Activated T-cell treated with anti-CD3 and anti-CD28 coated beads, Interleukin-2, amount 50 U/mL, for 24 hours (primary cell): ENCODE data around the gene CAMKK2.
"Not testable (repeated sequence)": the region's sequence is repeated elsewhere in the genome, so short reads cannot be mapped to it uniquely, and the experiment has no call there.

Experiments used
- DNase-seq: peaks from one replicate; pipeline ENCODE4 v3.0.0-alpha.2; 2020
- H3K27ac Mint-ChIP-seq: 2 replicates; pipeline ENCODE4 v1.8.0; 2020; ENCODE audit warnings: mild to moderate bottlenecking, mixed read lengths
- H3K27me3 Mint-ChIP-seq: 2 replicates; pipeline ENCODE4 v1.8.0; 2020; ENCODE audit warnings: mixed read lengths
- H3K36me3 Mint-ChIP-seq: 2 replicates; pipeline ENCODE4 v1.8.0; 2020; ENCODE audit warnings: low read depth, mixed read lengths
- H3K4me1 Mint-ChIP-seq: 2 replicates; pipeline ENCODE4 v1.8.0; 2020; ENCODE audit warnings: low read depth, mixed read lengths
- H3K4me3 Mint-ChIP-seq: 2 replicates; pipeline ENCODE4 v1.8.0; 2020; ENCODE audit warnings: mild to moderate bottlenecking, moderate library complexity, mixed read lengths
- H3K9me3 Mint-ChIP-seq: 2 replicates; pipeline ENCODE4 v1.8.0; 2020; ENCODE audit warnings: mixed read lengths

The CAMKK2 gene

GRCh38 chr12:121238086-121238485, 58.4 kb downstream of the CAMKK2 start:
- H3K9me3 Mint-ChIP-seq, result no peaks in the 10 kb centered on the region
- no peak for DNase-seq
- no peaks in the 10 kb centered on the region for H3K27me3 Mint-ChIP-seq
- peak overlapping the region; percentile 26 for H3K27ac Mint-ChIP-seq
- H3K4me1 Mint-ChIP-seq, result peaks cover 31% of the 10 kb centered on the region
- H3K36me3 Mint-ChIP-seq, result peaks cover 80% of the 10 kb centered on the region
- H3K4me3 Mint-ChIP-seq, result no peak overlapping the region

- H3K27me3 Mint-ChIP-seq, result no peaks in the 10 kb centered on the region
- H3K9me3 Mint-ChIP-seq, result no peaks in the 10 kb centered on the region
- peak overlapping the region; percentile 57 for H3K27ac Mint-ChIP-seq
- H3K36me3 Mint-ChIP-seq, result peaks cover 85% of the 10 kb centered on the region
- peaks cover 31% of the 10 kb centered on the region for H3K4me1 Mint-ChIP-seq
- DNase-seq, result no peak
- H3K4me3 Mint-ChIP-seq, result no peak overlapping the region
These were observed 59.1 kb downstream of the CAMKK2 start for GRCh38 chr12:121237415-121237814.

GRCh38 chr12:121236776-121237175, 59.7 kb downstream of the CAMKK2 start:
- no peak for DNase-seq
- no peak overlapping the region for H3K27ac Mint-ChIP-seq
- H3K9me3 Mint-ChIP-seq, result no peaks in the 10 kb centered on the region
- peaks cover 87% of the 10 kb centered on the region for H3K36me3 Mint-ChIP-seq
- H3K4me1 Mint-ChIP-seq, result peaks cover 27% of the 10 kb centered on the region
- H3K27me3 Mint-ChIP-seq, result no peaks in the 10 kb centered on the region
- H3K4me3 Mint-ChIP-seq, result no peak overlapping the region

GRCh38 chr12:121233628-121234020, 62.9 kb downstream of the CAMKK2 start:
- peak overlapping the region; percentile 22 for H3K27ac Mint-ChIP-seq
- H3K4me1 Mint-ChIP-seq, result peaks cover 9% of the 10 kb centered on the region
- no peaks in the 10 kb centered on the region for H3K27me3 Mint-ChIP-seq
- no peaks in the 10 kb centered on the region for H3K9me3 Mint-ChIP-seq
- no peak overlapping the region for H3K4me3 Mint-ChIP-seq
- DNase-seq, result no peak
- peaks cover 77% of the 10 kb centered on the region for H3K36me3 Mint-ChIP-seq

GRCh38 chr12:121232977-121233627, 63.4 kb downstream of the CAMKK2 start:
- no peak for DNase-seq
- Mint-ChIP-seq H3K27me3 (no peaks in the 10 kb centered on the region), H3K4me3 (no peak overlapping the region), H3K27ac (peak overlapping the region; percentile 22), H3K9me3 (no peaks in the 10 kb centered on the region), H3K36me3 (peaks cover 79% of the 10 kb centered on the region), H3K4me1 (peaks cover 9% of the 10 kb centered on the region)

DNA sequence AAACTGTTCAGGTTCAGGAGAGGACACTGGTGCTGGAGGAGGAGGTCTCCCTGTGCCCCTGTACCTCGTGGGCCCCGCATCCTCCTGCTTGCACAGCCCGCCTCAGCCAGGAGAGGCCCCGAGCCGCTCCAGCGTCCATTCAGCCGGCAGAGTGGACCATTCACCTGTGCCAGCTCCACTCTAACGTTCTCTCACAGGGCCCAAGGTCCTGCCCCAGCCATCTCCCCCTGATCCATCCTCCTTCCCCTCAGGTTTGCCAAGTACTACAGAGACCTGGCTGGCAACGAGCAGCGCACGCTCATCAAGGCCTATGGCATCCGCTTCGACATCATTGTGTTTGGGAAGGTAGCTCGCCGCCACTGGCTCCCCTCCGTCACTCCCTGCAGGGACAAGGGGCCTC, 64.3 kb downstream of the CAMKK2 start:
- Mint-ChIP-seq H3K9me3 (no peaks in the 10 kb centered on the region), H3K36me3 (peaks cover 77% of the 10 kb centered on the region), H3K27ac (peak overlapping the region; percentile 40), H3K4me3 (no peak overlapping the region), H3K4me1 (peaks cover 9% of the 10 kb centered on the region), H3K27me3 (no peaks in the 10 kb centered on the region)
- no peak for DNase-seq

DNA sequence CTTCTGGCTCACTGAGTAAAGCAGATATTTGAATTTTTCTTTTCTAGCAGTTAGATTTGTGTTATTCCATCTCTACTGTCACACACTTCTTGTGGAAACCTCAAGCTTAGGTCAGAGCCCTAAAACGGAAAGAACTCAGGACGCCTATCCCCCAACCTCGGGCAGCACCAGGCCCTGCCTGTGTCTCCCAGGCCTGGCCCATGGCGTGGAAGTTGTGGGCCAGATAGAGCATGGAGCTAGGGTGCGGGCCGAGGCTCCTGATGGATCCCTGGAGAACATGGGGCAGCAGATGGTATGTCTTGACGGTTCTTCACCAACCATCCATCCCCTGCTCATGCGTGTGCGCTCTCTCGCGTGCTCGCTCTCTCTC, 66.0 kb downstream of the CAMKK2 start:
- H3K4me1 Mint-ChIP-seq, result peaks cover 21% of the 10 kb centered on the region

GRCh38 chr12:121229826-121230537, 66.5 kb downstream of the CAMKK2 start:
- H3K27me3 Mint-ChIP-seq, H3K9me3 Mint-ChIP-seq, H3K4me3 Mint-ChIP-seq: not testable (repeated sequence)
- peaks cover 71% of the 10 kb centered on the region for H3K36me3 Mint-ChIP-seq
- peak; percentile 71 for DNase-seq
- H3K27ac Mint-ChIP-seq, result peak overlapping the region; percentile 72
- peaks cover 21% of the 10 kb centered on the region for H3K4me1 Mint-ChIP-seq

More for the DNA sequence above, 66.0 kb downstream of the CAMKK2 start:
- Mint-ChIP-seq H3K36me3 (peaks cover 75% of the 10 kb centered on the region), H3K27ac (peak overlapping the region; percentile 72), H3K27me3 (no peaks in the 10 kb centered on the region), H3K4me3 (no peak overlapping the region), H3K9me3 (no peaks in the 10 kb centered on the region)
- no peak for DNase-seq

- no peak overlapping the region for H3K27ac Mint-ChIP-seq
- peaks cover 71% of the 10 kb centered on the region for H3K36me3 Mint-ChIP-seq
- no peak overlapping the region for H3K4me3 Mint-ChIP-seq
- H3K27me3 Mint-ChIP-seq, result no peaks in the 10 kb centered on the region
- H3K9me3 Mint-ChIP-seq, result no peaks in the 10 kb centered on the region
- H3K4me1 Mint-ChIP-seq, result peaks cover 29% of the 10 kb centered on the region
- DNase-seq, result no peak
These were observed 67.4 kb downstream of the CAMKK2 start for GRCh38 chr12:121228919-121229665.

DNA sequence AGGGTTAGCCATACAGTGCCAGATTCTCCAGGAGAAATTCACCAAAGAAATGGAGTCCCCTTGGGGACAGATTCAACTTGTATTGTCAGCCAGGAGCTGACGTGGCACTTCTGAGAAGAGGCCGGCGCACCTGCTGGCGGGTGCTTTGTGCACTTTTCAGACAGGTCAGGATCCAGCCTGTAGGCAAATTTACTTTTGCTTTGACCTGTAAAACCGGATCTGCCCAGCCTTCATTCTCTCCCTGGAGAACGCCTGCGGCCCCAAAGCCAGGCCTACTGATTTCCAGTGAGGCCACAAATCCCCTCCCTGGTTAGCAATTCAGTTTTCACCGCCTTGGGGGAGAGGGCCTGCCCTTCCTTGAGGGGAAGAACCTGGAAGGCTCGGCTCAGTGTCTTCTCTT, 69.2 kb downstream of the CAMKK2 start:
- no peaks in the 10 kb centered on the region for H3K27me3 Mint-ChIP-seq

DNA sequence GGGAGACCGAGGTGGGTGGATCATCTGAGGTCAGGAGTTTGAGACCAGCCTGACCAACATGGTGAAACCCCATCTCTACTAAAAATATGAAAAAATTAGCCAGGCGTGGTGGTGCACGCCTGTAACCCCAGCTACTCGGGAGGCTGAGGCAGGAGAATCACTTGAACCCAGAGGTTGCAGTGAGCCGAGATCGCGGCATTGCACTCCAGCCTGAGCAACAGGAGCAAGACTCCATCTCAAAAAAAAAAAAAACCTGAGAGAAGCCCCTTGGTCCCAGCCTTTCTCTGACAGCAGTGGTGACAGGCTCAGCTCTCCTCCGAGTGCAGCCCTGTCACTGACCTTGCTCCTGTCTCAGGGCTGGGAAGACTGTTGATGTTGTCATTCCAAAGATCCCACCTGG, 69.6 kb downstream of the CAMKK2 start:
- not testable (repeated sequence) for H3K9me3 Mint-ChIP-seq, H3K27me3 Mint-ChIP-seq, H3K27ac Mint-ChIP-seq, DNase-seq, H3K4me3 Mint-ChIP-seq
- H3K4me1 Mint-ChIP-seq, result peaks cover 46% of the 10 kb centered on the region
- peaks cover 68% of the 10 kb centered on the region for H3K36me3 Mint-ChIP-seq

More for the DNA sequence above, 69.2 kb downstream of the CAMKK2 start:
- Mint-ChIP-seq H3K4me1 (peaks cover 44% of the 10 kb centered on the region), H3K27ac (no peak overlapping the region), H3K36me3 (peaks cover 68% of the 10 kb centered on the region), H3K9me3 (no peaks in the 10 kb centered on the region), H3K4me3 (no peak overlapping the region)
- no peak for DNase-seq

DNA sequence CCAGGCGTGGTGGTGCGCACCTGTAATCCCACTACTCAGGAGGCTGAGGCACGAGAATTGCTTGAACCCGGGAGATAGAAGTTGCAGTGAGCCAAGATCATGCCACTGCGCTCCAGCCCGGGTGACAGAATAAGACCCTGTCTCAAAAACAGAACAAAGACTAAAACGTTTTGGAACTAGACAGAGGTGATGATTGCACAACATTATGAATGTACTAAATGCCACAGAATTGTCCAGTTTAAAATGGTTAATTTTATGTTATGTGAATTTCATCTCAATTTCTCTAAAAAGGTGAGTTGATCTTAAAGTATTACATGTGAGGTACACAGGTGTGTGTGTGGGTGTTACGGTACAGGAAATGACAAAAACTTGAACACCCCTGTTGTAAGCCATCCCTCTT, 70.1 kb downstream of the CAMKK2 start:
- peaks cover 49% of the 10 kb centered on the region for H3K4me1 Mint-ChIP-seq
- H3K4me3 Mint-ChIP-seq, result no peak overlapping the region
- no peak overlapping the region for H3K27ac Mint-ChIP-seq
- H3K27me3 Mint-ChIP-seq, result no peaks in the 10 kb centered on the region
- DNase-seq, result no peak
- no peaks in the 10 kb centered on the region for H3K9me3 Mint-ChIP-seq
- H3K36me3 Mint-ChIP-seq, result peaks cover 68% of the 10 kb centered on the region

DNA sequence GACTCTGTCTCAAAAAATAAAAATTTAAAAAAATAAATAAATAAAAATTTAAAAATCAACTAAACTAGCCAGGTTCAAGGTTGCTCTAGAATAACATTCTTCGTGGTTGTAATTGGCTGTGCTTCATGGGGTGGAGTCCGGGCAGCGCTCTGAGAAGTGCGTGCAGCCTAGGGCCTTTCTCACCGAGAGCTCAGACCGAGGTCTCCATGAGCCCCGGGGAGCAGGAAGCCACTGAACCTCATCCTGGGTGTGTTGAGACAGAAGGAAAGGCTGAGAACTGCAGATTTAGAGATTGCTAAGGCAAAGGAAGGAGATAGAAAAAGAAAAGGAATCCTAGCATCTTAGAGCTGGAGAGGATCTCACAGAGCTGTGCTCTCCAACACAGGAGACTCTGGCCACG, 71.9 kb downstream of the CAMKK2 start:
- Mint-ChIP-seq H3K27me3 (no peaks in the 10 kb centered on the region), H3K9me3 (no peaks in the 10 kb centered on the region), H3K36me3 (peaks cover 65% of the 10 kb centered on the region), H3K27ac (peak overlapping the region; percentile 89), H3K4me3 (no peak overlapping the region), H3K4me1 (peaks cover 41% of the 10 kb centered on the region)
- DNase-seq, result peak; percentile 50

DNA sequence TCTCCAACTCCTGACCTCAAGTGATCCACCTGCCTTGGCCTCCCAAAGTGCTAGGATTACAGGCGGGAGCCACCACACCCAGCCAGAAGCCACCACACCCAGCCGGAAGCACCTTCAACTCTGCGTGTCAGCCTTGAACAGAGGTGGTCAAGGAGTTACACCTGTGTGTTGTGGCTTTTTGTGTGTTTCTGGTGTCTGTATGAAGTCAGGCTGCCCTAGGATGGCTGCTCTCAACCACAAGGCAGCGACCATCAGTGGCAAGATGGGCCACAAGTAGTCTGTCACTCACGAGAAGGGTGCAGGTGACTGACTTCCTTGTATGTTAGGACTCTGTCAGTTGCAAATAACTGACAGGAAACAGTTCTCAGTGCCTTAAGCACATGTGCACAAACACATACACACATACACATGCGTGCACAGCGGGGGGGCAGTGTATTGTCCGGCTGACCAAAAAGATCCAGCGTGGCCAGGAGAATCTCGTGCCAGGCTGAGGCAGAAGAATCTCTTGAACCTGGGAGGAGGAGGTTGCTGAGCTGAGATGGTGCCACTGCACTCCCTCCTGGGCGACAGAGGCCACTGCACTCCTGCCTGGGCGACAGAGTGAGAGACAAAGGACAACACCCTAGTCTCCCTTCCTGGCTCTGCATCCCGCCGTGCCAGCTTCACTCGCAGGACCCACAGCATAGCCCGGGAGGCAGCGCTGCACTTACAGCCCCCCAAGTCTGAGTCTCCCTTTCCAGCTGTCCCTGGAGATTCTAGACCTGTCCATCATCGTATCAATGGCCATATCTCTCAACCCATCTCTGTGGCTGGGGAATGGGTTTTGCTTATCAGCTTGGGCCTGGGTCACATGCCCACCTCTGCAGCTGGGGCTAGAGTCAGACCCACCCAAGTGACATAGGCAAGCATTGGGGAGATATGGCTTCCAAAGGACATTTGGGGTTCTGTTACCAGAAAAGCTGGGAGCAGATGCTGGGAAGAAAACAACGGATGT, 72.9 kb downstream of the CAMKK2 start:
- Mint-ChIP-seq H3K27me3 (no peaks in the 10 kb centered on the region), H3K27ac (peak overlapping the region; percentile 78), H3K4me1 (peaks cover 41% of the 10 kb centered on the region), H3K4me3 (no peak overlapping the region), H3K9me3 (no peaks in the 10 kb centered on the region), H3K36me3 (peaks cover 58% of the 10 kb centered on the region)
- DNase-seq, result peak; percentile 59
